ENCODE measurements around the gene TDP1.

Gene TDP1

GRCh38 chr14:89986462-89987160 lies 30.9 kb downstream of the TDP1 start:
- Histone ChIP-seq H3K27me3 (ENCODE audit: low read depth) (no peaks in the 10 kb centered on the region), H3K4me1 (peaks cover 9% of the 10 kb centered on the region; the same call in 1 of the 2 replicates), H3K36me3 (replicated peaks) (peaks cover 18% of the 10 kb centered on the region), H3K9me3 (no peaks in the 10 kb centered on the region), H3K4me3 (no peak overlapping the region)
- DNase-seq (ENCODE audit: low spot score in 2 of 2), result peak in 1 of 2 experiments; percentile 17
- in situ Hi-C loops (cut with MboI; ENCODE audit: low sequenced_read_pairs), result no loop called here

GRCh38 chr14:89987161-89987475 lies 31.4 kb downstream of the TDP1 start:
- no peaks in the 10 kb centered on the region for H3K9me3 ChIP-seq
- peaks cover 20% of the 10 kb centered on the region for H3K36me3 ChIP-seq (replicated peaks)

GRCh38 chr14:89988787-89989186 lies 33.1 kb downstream of the TDP1 start:
- peaks cover 32% of the 10 kb centered on the region for H3K36me3 ChIP-seq (replicated peaks)
- no peaks in the 10 kb centered on the region for H3K9me3 ChIP-seq
- peaks cover 9% of the 10 kb centered on the region; the same call in 1 of the 2 replicates for H3K4me1 ChIP-seq
- H3K4me3 ChIP-seq, result no peak overlapping the region
- no peak for DNase-seq (ENCODE audit: low spot score in 2 of 2)
- no peaks in the 10 kb centered on the region for H3K27me3 ChIP-seq (ENCODE audit: low read depth)
- in situ Hi-C loops (cut with MboI; ENCODE audit: low sequenced_read_pairs), result no loop called here

More at GRCh38 chr14:89987161-89987475, 31.4 kb downstream of the TDP1 start:
- Histone ChIP-seq H3K4me3 (no peak overlapping the region), H3K4me1 (peaks cover 9% of the 10 kb centered on the region; the same call in 1 of the 2 replicates), H3K27me3 (ENCODE audit: low read depth) (no peaks in the 10 kb centered on the region)
- in situ Hi-C loops (cut with MboI; ENCODE audit: low sequenced_read_pairs), result no loop called here
- DNase-seq (ENCODE audit: low spot score in 2 of 2), result no peak

- in situ Hi-C loops (cut with MboI; ENCODE audit: low sequenced_read_pairs), result no loop called here
- peaks cover 44% of the 10 kb centered on the region for H3K36me3 ChIP-seq (replicated peaks)
Observed at GRCh38 chr14:89990218-89990617, 34.5 kb downstream of the TDP1 start.

GRCh38 chr14:89990623-89991275 lies 35.0 kb downstream of the TDP1 start:
- no peaks in the 10 kb centered on the region for H3K27me3 ChIP-seq (ENCODE audit: low read depth)
- no peak for DNase-seq (ENCODE audit: low spot score in 2 of 2)
- peaks cover 9% of the 10 kb centered on the region; the same call in 1 of the 2 replicates for H3K4me1 ChIP-seq
- no peaks in the 10 kb centered on the region for H3K9me3 ChIP-seq
- H3K36me3 ChIP-seq (replicated peaks), result peaks cover 45% of the 10 kb centered on the region
- H3K4me3 ChIP-seq, result no peak overlapping the region
- in situ Hi-C loops (cut with MboI; ENCODE audit: low sequenced_read_pairs), result no loop called here

More at GRCh38 chr14:89990218-89990617, 34.5 kb downstream of the TDP1 start:
- Histone ChIP-seq H3K27me3 (ENCODE audit: low read depth) (no peaks in the 10 kb centered on the region), H3K9me3 (no peaks in the 10 kb centered on the region), H3K4me3 (no peak overlapping the region), H3K4me1 (peaks cover 9% of the 10 kb centered on the region; the same call in 1 of the 2 replicates)
- DNase-seq (ENCODE audit: low spot score in 2 of 2), result no peak

GRCh38 chr14:89992273-89992672 lies 36.5 kb downstream of the TDP1 start:
- DNase-seq (ENCODE audit: low spot score in 2 of 2), result no peak
- Histone ChIP-seq H3K4me3 (no peak overlapping the region), H3K27me3 (ENCODE audit: low read depth) (no peaks in the 10 kb centered on the region), H3K36me3 (replicated peaks) (peaks cover 44% of the 10 kb centered on the region), H3K4me1 (no peaks in the 10 kb centered on the region), H3K9me3 (no peaks in the 10 kb centered on the region)
- in situ Hi-C loops (cut with MboI; ENCODE audit: low sequenced_read_pairs), result no loop called here

- in situ Hi-C loops (cut with MboI; ENCODE audit: low sequenced_read_pairs), result no loop called here
- Histone ChIP-seq H3K4me3 (no peak overlapping the region), H3K4me1 (no peaks in the 10 kb centered on the region), H3K27me3 (ENCODE audit: low read depth) (no peaks in the 10 kb centered on the region), H3K9me3 (no peaks in the 10 kb centered on the region), H3K36me3 (replicated peaks) (peaks cover 42% of the 10 kb centered on the region)
- no peak for DNase-seq (ENCODE audit: low spot score in 2 of 2)
Observed at GRCh38 chr14:89996963-89997362, 41.2 kb downstream of the TDP1 start.

GRCh38 chr14:90000935-90001334 lies 45.2 kb downstream of the TDP1 start:
- H3K36me3 ChIP-seq (replicated peaks), result peaks cover 19% of the 10 kb centered on the region
- H3K27me3 ChIP-seq (ENCODE audit: low read depth), result no peaks in the 10 kb centered on the region
- H3K4me3 ChIP-seq, result no peak overlapping the region
- no peaks in the 10 kb centered on the region for H3K9me3 ChIP-seq
- DNase-seq (ENCODE audit: low spot score in 2 of 2), result no peak
- in situ Hi-C loops (cut with MboI; ENCODE audit: low sequenced_read_pairs), result no loop called here
- no peaks in the 10 kb centered on the region for H3K4me1 ChIP-seq

- in situ Hi-C loops (cut with MboI; ENCODE audit: low sequenced_read_pairs), result no loop called here
- H3K27me3 ChIP-seq (ENCODE audit: low read depth), result no peaks in the 10 kb centered on the region
- H3K9me3 ChIP-seq, result no peaks in the 10 kb centered on the region
- no peaks in the 10 kb centered on the region for H3K4me1 ChIP-seq
- H3K36me3 ChIP-seq (replicated peaks), result peaks cover 14% of the 10 kb centered on the region
- no peak for DNase-seq (ENCODE audit: low spot score in 2 of 2)
- H3K4me3 ChIP-seq, result no peak overlapping the region
Observed at GRCh38 chr14:90003526-90004307, 48.0 kb downstream of the TDP1 start.

GRCh38 chr14:90005441-90005840 lies 49.7 kb downstream of the TDP1 start:
- in situ Hi-C loops (cut with MboI; ENCODE audit: low sequenced_read_pairs), result no loop called here
- no peaks in the 10 kb centered on the region for H3K27me3 ChIP-seq (ENCODE audit: low read depth)
- H3K36me3 ChIP-seq (replicated peaks), result peaks cover 14% of the 10 kb centered on the region
- DNase-seq (ENCODE audit: low spot score in 2 of 2), result no peak
- H3K9me3 ChIP-seq, result no peaks in the 10 kb centered on the region
- H3K4me3 ChIP-seq, result no peak overlapping the region
- 0 out of 2 replicates have a peak, but pooled peaks cover 3% of the 10 kb centered on the region for H3K4me1 ChIP-seq

- no peak for DNase-seq (ENCODE audit: low spot score in 2 of 2)
- Histone ChIP-seq H3K36me3 (replicated peaks) (peaks cover 16% of the 10 kb centered on the region), H3K27me3 (ENCODE audit: low read depth) (no peaks in the 10 kb centered on the region), H3K4me3 (no peak overlapping the region), H3K4me1 (0 out of 2 replicates have a peak, but pooled peaks cover 3% of the 10 kb centered on the region), H3K9me3 (no peaks in the 10 kb centered on the region)
- in situ Hi-C loops (cut with MboI; ENCODE audit: low sequenced_read_pairs), result no loop called here
Observed at GRCh38 chr14:90005939-90006530, 50.3 kb downstream of the TDP1 start.

- H3K4me1 ChIP-seq, result no peaks in the 10 kb centered on the region
- no peak for DNase-seq (ENCODE audit: low spot score in 2 of 2)
- H3K36me3 ChIP-seq (replicated peaks), result peaks cover 27% of the 10 kb centered on the region
- no peak overlapping the region for H3K4me3 ChIP-seq
- H3K9me3 ChIP-seq, result no peaks in the 10 kb centered on the region
- in situ Hi-C loops (cut with MboI; ENCODE audit: low sequenced_read_pairs), result no loop called here
- no peaks in the 10 kb centered on the region for H3K27me3 ChIP-seq (ENCODE audit: low read depth)
Observed at GRCh38 chr14:90017371-90017770, 61.6 kb downstream of the TDP1 start.

GRCh38 chr14:90019824-90020523 lies 64.2 kb downstream of the TDP1 start:
- DNase-seq (ENCODE audit: low spot score in 2 of 2), result no peak
- in situ Hi-C loops (cut with MboI; ENCODE audit: low sequenced_read_pairs), result no loop called here
- Histone ChIP-seq H3K9me3 (no peaks in the 10 kb centered on the region), H3K4me1 (no peaks in the 10 kb centered on the region), H3K27me3 (ENCODE audit: low read depth) (no peaks in the 10 kb centered on the region), H3K36me3 (replicated peaks) (peaks cover 42% of the 10 kb centered on the region), H3K4me3 (no peak overlapping the region)
